Esophagus muscularis mucosa (tissue), 4 donors: ENCODE measurements around the gene SOBP. TPM values are rescaled to one million over a fixed set of nuclear protein-coding genes. Genes with fewer than 3 reads are reported as not detected.

ENCODE experiments used
- DNase-seq: peaks from one replicate; pipeline ENCODE4 v3.0.0-alpha.2; 2017; ENCODE audit errors: extremely low spot score
- H3K27ac ChIP-seq, 4 donors: fragments of 200-600 bp; sonication (generic); replicated peaks in 1 of 4; 1 replicate in 3 of 4; 2 replicates in 1 of 4; pipeline ENCODE4 v1.5.1; 2016 to 2019; ENCODE audit warnings: mild to moderate bottlenecking in 1 of 4
- H3K27me3 ChIP-seq, 4 donors: fragments of 200-600 bp; sonication (generic); one replicate each; pipeline versions ENCODE4 v1.5.1 to v1.6.0; 2016 to 2019
- H3K36me3 ChIP-seq, 4 donors: fragments of 200-600 bp; sonication (generic); one replicate each; pipeline ENCODE4 v1.5.1; 2016 to 2019
- H3K4me1 ChIP-seq, 4 donors: fragments of 200-600 bp; sonication (generic); one replicate each; pipeline ENCODE4 v1.5.1; 2016 to 2019
- H3K4me3 ChIP-seq, 4 donors: fragments of 200-600 bp; sonication (generic); 1 replicate in 2 of 4; 2 replicates in 2 of 4; pipeline ENCODE4 v1.5.1; 2016 to 2019; ENCODE audit warnings: mild to moderate bottlenecking in 4 of 4, moderate library complexity in 1 of 4
- H3K9me3 ChIP-seq, 4 donors: fragments of 200-600 bp; sonication (generic); 1 replicate in 3 of 4; 2 replicates in 1 of 4; pipeline ENCODE4 v1.5.1; 2016 to 2019
- EP300 ChIP-seq: sonication (generic); formaldehyde crosslinking; IDR thresholded peaks from one replicate; pipeline ENCODE4 v1.6.1; 2017; ENCODE audit warnings: antibody characterized with exemption
- POLR2A ChIP-seq: fragments of 450-650 bp; IDR thresholded peaks from one replicate; pipeline ENCODE4 v1.6.1; 2017; ENCODE audit warnings: antibody characterized with exemption, moderate library complexity, mild to moderate bottlenecking, low read depth
- POLR2AphosphoS5 ChIP-seq, 2 donors: sonication (generic); formaldehyde crosslinking; IDR thresholded peaks; one replicate each; pipeline ENCODE4 v1.6.1; 2017; ENCODE audit warnings: antibody characterized with exemption in 2 of 2
- WGBS: methylation state at CpG from one replicate; pipeline ENCODE4 v1.1.5; 2018; 5-methylcytosine and 5-hydroxymethylcytosine counted together
- intact Hi-C: fragments of 100-400 bp; cut with DNase I; formaldehyde crosslinking; loops from one replicate; pipeline ENCODE4 v1.15.1; 2023
- total RNA-seq, 4 donors: library from RNA; depleted of rRNA; stranded (reverse); fragments of >200 nt; gene quantifications; one replicate each; pipeline versions ENCODE4 v1.1.0 to v1.2.1, GENCODE V29; 2016
- TF ChIP-seq, protein P1 (sequence below), 3 experiments: fragments of 200-600 bp in 2 of 3; fragments of 450-650 bp in 1 of 3; sonication (generic) in 2 of 3; IDR thresholded peaks; one replicate each; pipeline ENCODE4 v1.5.1; 2017 to 2019; ENCODE audit warnings: antibody characterized with exemption in 3 of 3, mild to moderate bottlenecking in 2 of 3, moderate library complexity in 1 of 3

SOBP gene
- total RNA-seq, 4 donors from 2014 or later: 18.6 to 44.1 (median 27.6) TPM

DNA sequence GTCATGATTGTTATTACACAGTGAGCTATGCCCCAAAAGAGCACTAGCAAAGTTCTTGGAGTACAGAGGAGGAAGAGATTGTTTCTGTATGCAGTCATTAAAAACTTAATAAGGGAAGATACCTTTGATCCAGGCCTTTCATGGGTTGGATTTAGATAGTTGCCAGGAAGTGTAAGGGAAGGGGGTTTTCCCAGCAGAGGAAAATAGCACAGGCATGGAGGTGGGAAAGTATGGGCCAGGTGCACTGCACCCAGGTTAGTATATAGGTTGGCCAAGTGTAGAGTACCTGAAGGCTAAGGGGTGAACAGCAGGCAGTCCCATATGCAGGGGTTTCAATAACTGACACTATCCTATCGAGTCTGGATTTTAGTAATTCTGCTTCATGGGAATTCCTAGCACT is 101.4 kb downstream of the SOBP start:
- Histone ChIP-seq H3K36me3 (no peaks in the 10 kb centered on the region), H3K4me1 (peaks cover 0 to 11% (median 5%) of the 10 kb centered on the region in 4 donors), H3K9me3 (no peaks in the 10 kb centered on the region), H3K27me3 (no peaks in the 10 kb centered on the region), H3K27ac (no peak overlapping the region), H3K4me3 (no peak overlapping the region)
- TF ChIP-seq POLR2A: no peak
- TF ChIP-seq, protein P1, sequence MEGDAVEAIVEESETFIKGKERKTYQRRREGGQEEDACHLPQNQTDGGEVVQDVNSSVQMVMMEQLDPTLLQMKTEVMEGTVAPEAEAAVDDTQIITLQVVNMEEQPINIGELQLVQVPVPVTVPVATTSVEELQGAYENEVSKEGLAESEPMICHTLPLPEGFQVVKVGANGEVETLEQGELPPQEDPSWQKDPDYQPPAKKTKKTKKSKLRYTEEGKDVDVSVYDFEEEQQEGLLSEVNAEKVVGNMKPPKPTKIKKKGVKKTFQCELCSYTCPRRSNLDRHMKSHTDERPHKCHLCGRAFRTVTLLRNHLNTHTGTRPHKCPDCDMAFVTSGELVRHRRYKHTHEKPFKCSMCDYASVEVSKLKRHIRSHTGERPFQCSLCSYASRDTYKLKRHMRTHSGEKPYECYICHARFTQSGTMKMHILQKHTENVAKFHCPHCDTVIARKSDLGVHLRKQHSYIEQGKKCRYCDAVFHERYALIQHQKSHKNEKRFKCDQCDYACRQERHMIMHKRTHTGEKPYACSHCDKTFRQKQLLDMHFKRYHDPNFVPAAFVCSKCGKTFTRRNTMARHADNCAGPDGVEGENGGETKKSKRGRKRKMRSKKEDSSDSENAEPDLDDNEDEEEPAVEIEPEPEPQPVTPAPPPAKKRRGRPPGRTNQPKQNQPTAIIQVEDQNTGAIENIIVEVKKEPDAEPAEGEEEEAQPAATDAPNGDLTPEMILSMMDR (IDR thresholded peaks at IDR 0.05): no peak
- intact Hi-C loops: no loop called here
- WGBS: 100% methylated on average over 1 of the region's 1 CpG
- DNase-seq: no peak

GRCh38 chr6:107592806-107593205 is 102.9 kb downstream of the SOBP start:
- WGBS: 96% methylated on average over 2 of the region's 2 CpGs
- no peak for DNase-seq
- Histone ChIP-seq H3K27ac (no peak overlapping the region), H3K4me1 (peaks cover 0 to 6% (median 2%) of the 10 kb centered on the region in 4 donors), H3K9me3 (no peaks in the 10 kb centered on the region), H3K4me3 (no peak overlapping the region), H3K36me3 (no peaks in the 10 kb centered on the region), H3K27me3 (no peaks in the 10 kb centered on the region)
- TF ChIP-seq POLR2A (no peak), EP300 (no peak), POLR2AphosphoS5 (IDR thresholded peaks at IDR 0.05) (no peak)
- TF ChIP-seq, protein P1 (IDR thresholded peaks at IDR 0.05): no peak
- intact Hi-C loops: no loop called here

GRCh38 chr6:107594736-107595135 is 104.8 kb downstream of the SOBP start:
- H3K9me3 ChIP-seq: no peaks in the 10 kb centered on the region
- intact Hi-C loops: no loop called here
- H3K27ac ChIP-seq: no peak overlapping the region
- WGBS: 90% methylated on average over 2 of the region's 2 CpGs
- no peaks in the 10 kb centered on the region for H3K36me3 ChIP-seq
- TF ChIP-seq, protein P1 (IDR thresholded peaks at IDR 0.05): no peak
- TF ChIP-seq EP300: no peak
- TF ChIP-seq POLR2A: no peak
- no peak for TF ChIP-seq POLR2AphosphoS5 (IDR thresholded peaks at IDR 0.05)
- no peak overlapping the region for H3K4me3 ChIP-seq
- H3K4me1 ChIP-seq: peaks cover 0 to 6% (median 2%) of the 10 kb centered on the region in 4 donors
- no peaks in the 10 kb centered on the region for H3K27me3 ChIP-seq
- DNase-seq: no peak

- 95% methylated on average over 6 of the region's 6 CpGs for WGBS
- intact Hi-C loops: no loop called here
Observed at GRCh38 chr6:107598091-107598490, 108.2 kb downstream of the SOBP start.

More at GRCh38 chr6:107598091-107598490, 108.2 kb downstream of the SOBP start:
- Histone ChIP-seq H3K4me3 (no peak overlapping the region), H3K4me1 (peaks cover 14 to 36% (median 17%) of the 10 kb centered on the region in 4 donors), H3K27me3 (no peaks in the 10 kb centered on the region), H3K9me3 (no peaks in the 10 kb centered on the region), H3K27ac (no peak overlapping the region), H3K36me3 (no peaks in the 10 kb centered on the region)
- no peak for TF ChIP-seq POLR2A
- TF ChIP-seq EP300: no peak
- TF ChIP-seq, protein P1 (IDR thresholded peaks at IDR 0.05): no peak
- no peak for TF ChIP-seq POLR2AphosphoS5 (IDR thresholded peaks at IDR 0.05)
- DNase-seq: no peak
